ENCODE measurements around the gene SCP2.

SCP2 gene

GRCh38 chr1:53092659-53093450 lies 165.8 kb downstream of the SCP2 start:
- Histone ChIP-seq H3K27me3 (replicated peaks in 2 of 5; ENCODE audit: control insufficient read depth in 4 of 5, insufficient read depth in 5 of 5, low read length in 4 of 5) (no peaks in the 10 kb centered on the region), H3K4me3 (ENCODE audit: control insufficient read depth in 1 of 7, extremely low read depth in 1 of 7, insufficient read depth in 4 of 7, low read depth in 2 of 7, low read length in 6 of 7) (no peak overlapping the region), H3K4me1 (ENCODE audit: control extremely low read depth in 1 of 4, control insufficient read depth in 4 of 4, insufficient read depth in 4 of 4, low read length in 3 of 4) (no peaks in the 10 kb centered on the region), H3K9me3 (ENCODE audit: control extremely low read depth in 1 of 5, control insufficient read depth in 4 of 5, insufficient read depth in 2 of 5, low read depth in 1 of 5, low read length in 4 of 5) (peaks cover 0 to 26% (median 21%) of the 10 kb centered on the region in 5 experiments), H3K27ac (ENCODE audit: insufficient read depth in 1 of 2, low read depth in 1 of 2, low read length in 2 of 2, poor library complexity in 1 of 2, severe bottlenecking in 2 of 2) (no peak overlapping the region), H3K36me3 (ENCODE audit: control insufficient read depth in 4 of 4, insufficient read depth in 4 of 4, low read length in 3 of 4) (no peaks in the 10 kb centered on the region)
- ChIA-PET POLR2A (interaction anchor here (0.5 to 0.6 kb wide), 2 partner anchors 135 to 1671 kb away, joined by 3 read pairs; no protein-coding TSS in a partner anchor), CTCF (no interaction called here)
- 89% methylated on average over 29 of the region's 33 CpGs for WGBS (ENCODE audit: insufficient coverage)
- DNase-seq: no peak

GRCh38 chr1:53093451-53093754 lies 166.3 kb downstream of the SCP2 start:
- ChIA-PET POLR2A (no interaction called here), CTCF (no interaction called here)
- no peak overlapping the region for H3K27ac ChIP-seq (ENCODE audit: insufficient read depth in 1 of 2, low read depth in 1 of 2, low read length in 2 of 2, poor library complexity in 1 of 2, severe bottlenecking in 2 of 2)
- 96% methylated on average over 8 of the region's 8 CpGs for WGBS (ENCODE audit: insufficient coverage)
- no peaks in the 10 kb centered on the region for H3K27me3 ChIP-seq (replicated peaks in 2 of 5; ENCODE audit: control insufficient read depth in 4 of 5, insufficient read depth in 5 of 5, low read length in 4 of 5)
- DNase-seq: no peak
- no peak overlapping the region for H3K4me3 ChIP-seq (ENCODE audit: control insufficient read depth in 1 of 7, extremely low read depth in 1 of 7, insufficient read depth in 4 of 7, low read depth in 2 of 7, low read length in 6 of 7)
- peaks cover 0 to 31% (median 26%) of the 10 kb centered on the region in 5 experiments for H3K9me3 ChIP-seq (ENCODE audit: control extremely low read depth in 1 of 5, control insufficient read depth in 4 of 5, insufficient read depth in 2 of 5, low read depth in 1 of 5, low read length in 4 of 5)
- no peaks in the 10 kb centered on the region for H3K36me3 ChIP-seq (ENCODE audit: control insufficient read depth in 4 of 4, insufficient read depth in 4 of 4, low read length in 3 of 4)
- H3K4me1 ChIP-seq (ENCODE audit: control extremely low read depth in 1 of 4, control insufficient read depth in 4 of 4, insufficient read depth in 4 of 4, low read length in 3 of 4): no peaks in the 10 kb centered on the region

DNA sequence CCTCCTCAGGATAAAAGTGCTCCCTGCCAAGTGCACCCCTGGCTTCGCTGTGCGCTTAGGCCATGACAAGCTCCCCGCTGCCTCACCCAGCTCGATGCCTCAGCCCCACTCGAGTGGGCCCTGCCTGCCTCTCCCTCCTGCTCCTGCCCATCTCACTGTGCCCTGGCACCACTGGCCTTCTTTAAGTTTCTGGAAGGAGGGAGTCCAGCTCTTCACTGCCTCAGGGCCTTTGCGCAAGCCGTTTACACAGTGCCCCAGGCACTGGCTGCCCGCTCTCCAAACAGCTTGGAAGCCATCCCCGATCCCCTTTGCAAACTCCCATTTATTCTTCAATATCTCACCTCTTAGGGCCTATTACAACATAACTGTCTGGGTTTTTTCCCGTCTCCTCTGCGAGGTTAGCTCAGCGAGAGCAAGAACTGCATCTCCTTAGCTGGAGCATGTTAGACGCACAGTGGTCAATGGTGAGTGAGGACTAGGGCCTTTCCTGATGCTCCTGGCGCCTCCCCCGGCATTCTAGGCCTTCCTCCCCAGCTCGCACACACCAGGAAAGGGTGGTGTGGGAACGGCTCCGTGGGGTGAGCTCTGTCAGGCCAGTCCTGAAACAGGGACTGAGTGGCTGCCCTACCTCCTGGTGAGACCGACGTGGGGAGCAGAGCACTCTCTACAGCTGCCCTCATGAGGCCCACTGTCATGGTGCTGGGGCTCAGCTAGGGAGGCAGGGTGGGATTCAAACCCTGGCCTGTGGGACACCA lies 166.9 kb downstream of the SCP2 start:
- Histone ChIP-seq H3K9me3 (ENCODE audit: control extremely low read depth in 1 of 5, control insufficient read depth in 4 of 5, insufficient read depth in 2 of 5, low read depth in 1 of 5, low read length in 4 of 5) (peaks cover 0 to 36% (median 31%) of the 10 kb centered on the region in 5 experiments), H3K36me3 (ENCODE audit: control insufficient read depth in 4 of 4, insufficient read depth in 4 of 4, low read length in 3 of 4) (no peaks in the 10 kb centered on the region), H3K4me3 (ENCODE audit: control insufficient read depth in 1 of 7, extremely low read depth in 1 of 7, insufficient read depth in 4 of 7, low read depth in 2 of 7, low read length in 6 of 7) (no peak overlapping the region), H3K27me3 (replicated peaks in 2 of 5; ENCODE audit: control insufficient read depth in 4 of 5, insufficient read depth in 5 of 5, low read length in 4 of 5) (no peaks in the 10 kb centered on the region), H3K27ac (ENCODE audit: insufficient read depth in 1 of 2, low read depth in 1 of 2, low read length in 2 of 2, poor library complexity in 1 of 2, severe bottlenecking in 2 of 2) (no peak overlapping the region), H3K4me1 (ENCODE audit: control extremely low read depth in 1 of 4, control insufficient read depth in 4 of 4, insufficient read depth in 4 of 4, low read length in 3 of 4) (no peaks in the 10 kb centered on the region)
- 95% methylated on average over 20 of the region's 20 CpGs for WGBS (ENCODE audit: insufficient coverage)
- ChIA-PET POLR2A (no interaction called here), CTCF (no interaction called here)
- DNase-seq: no peak

GRCh38 chr1:53094533-53094919 lies 167.4 kb downstream of the SCP2 start:
- 90% methylated on average over 6 of the region's 13 CpGs for WGBS (ENCODE audit: insufficient coverage)
- H3K27ac ChIP-seq (ENCODE audit: insufficient read depth in 1 of 2, low read depth in 1 of 2, low read length in 2 of 2, poor library complexity in 1 of 2, severe bottlenecking in 2 of 2): no peak overlapping the region
- H3K4me1 ChIP-seq (ENCODE audit: control extremely low read depth in 1 of 4, control insufficient read depth in 4 of 4, insufficient read depth in 4 of 4, low read length in 3 of 4): no peaks in the 10 kb centered on the region
- POLR2A ChIA-PET: no interaction called here
- H3K27me3 ChIP-seq (replicated peaks in 2 of 5; ENCODE audit: control insufficient read depth in 4 of 5, insufficient read depth in 5 of 5, low read length in 4 of 5): no peaks in the 10 kb centered on the region
- peaks cover 0 to 42% (median 36%) of the 10 kb centered on the region in 5 experiments for H3K9me3 ChIP-seq (ENCODE audit: control extremely low read depth in 1 of 5, control insufficient read depth in 4 of 5, insufficient read depth in 2 of 5, low read depth in 1 of 5, low read length in 4 of 5)
- no peaks in the 10 kb centered on the region for H3K36me3 ChIP-seq (ENCODE audit: control insufficient read depth in 4 of 4, insufficient read depth in 4 of 4, low read length in 3 of 4)
- CTCF ChIA-PET: no interaction called here
- H3K4me3 ChIP-seq (ENCODE audit: control insufficient read depth in 1 of 7, extremely low read depth in 1 of 7, insufficient read depth in 4 of 7, low read depth in 2 of 7, low read length in 6 of 7): no peak overlapping the region
- no peak for DNase-seq

Data from common myeloid progenitor, CD34-positive (primary cell).